Measurements from ENCODE around the gene TXNL4A. TPM values are rescaled to one million over a fixed set of nuclear protein-coding genes. Genes with fewer than 3 reads are reported as not detected.

TXNL4A gene
- total RNA-seq, 3 donors from 2014 or later, result 64.1 to 83.4 (median 76.7) TPM

DNA sequence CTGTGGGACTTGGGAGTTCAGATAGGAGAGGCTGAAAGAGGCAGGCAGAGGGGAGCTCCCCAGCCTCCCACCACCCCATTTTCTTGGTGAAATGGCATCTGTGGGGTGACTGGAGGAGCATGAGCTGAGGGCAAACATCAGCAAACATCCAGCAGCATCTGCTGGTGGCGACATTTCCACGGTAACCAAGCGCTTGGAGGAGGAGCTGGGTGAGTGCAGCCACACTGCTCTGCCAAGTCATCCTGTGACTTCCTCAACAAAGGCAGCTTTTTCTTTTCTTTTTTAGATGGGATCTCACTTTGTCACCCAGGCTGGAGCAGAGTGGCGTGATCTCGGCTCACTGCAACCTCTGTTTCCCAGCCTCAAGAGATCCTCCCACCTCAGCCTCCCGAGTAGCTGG lies 5.6 kb downstream of the TXNL4A start:
- DNase-seq (no peak), ATAC-seq (peak; percentile 38)
- no peak overlapping the region for H3K4me3 ChIP-seq
- H3K36me3 ChIP-seq (ENCODE audit: low read depth), result no peaks in the 10 kb centered on the region
- H3K4me1 ChIP-seq (ENCODE audit: low read depth), result peaks cover 13% of the 10 kb centered on the region
- intact Hi-C loops (cut with DNase I, micrococcal nuclease), result no loop called here
- TF ChIP-seq, protein P1, sequence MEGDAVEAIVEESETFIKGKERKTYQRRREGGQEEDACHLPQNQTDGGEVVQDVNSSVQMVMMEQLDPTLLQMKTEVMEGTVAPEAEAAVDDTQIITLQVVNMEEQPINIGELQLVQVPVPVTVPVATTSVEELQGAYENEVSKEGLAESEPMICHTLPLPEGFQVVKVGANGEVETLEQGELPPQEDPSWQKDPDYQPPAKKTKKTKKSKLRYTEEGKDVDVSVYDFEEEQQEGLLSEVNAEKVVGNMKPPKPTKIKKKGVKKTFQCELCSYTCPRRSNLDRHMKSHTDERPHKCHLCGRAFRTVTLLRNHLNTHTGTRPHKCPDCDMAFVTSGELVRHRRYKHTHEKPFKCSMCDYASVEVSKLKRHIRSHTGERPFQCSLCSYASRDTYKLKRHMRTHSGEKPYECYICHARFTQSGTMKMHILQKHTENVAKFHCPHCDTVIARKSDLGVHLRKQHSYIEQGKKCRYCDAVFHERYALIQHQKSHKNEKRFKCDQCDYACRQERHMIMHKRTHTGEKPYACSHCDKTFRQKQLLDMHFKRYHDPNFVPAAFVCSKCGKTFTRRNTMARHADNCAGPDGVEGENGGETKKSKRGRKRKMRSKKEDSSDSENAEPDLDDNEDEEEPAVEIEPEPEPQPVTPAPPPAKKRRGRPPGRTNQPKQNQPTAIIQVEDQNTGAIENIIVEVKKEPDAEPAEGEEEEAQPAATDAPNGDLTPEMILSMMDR (IDR thresholded peaks at IDR 0.05), result no peak
- no peaks in the 10 kb centered on the region for H3K9me3 ChIP-seq

DNA sequence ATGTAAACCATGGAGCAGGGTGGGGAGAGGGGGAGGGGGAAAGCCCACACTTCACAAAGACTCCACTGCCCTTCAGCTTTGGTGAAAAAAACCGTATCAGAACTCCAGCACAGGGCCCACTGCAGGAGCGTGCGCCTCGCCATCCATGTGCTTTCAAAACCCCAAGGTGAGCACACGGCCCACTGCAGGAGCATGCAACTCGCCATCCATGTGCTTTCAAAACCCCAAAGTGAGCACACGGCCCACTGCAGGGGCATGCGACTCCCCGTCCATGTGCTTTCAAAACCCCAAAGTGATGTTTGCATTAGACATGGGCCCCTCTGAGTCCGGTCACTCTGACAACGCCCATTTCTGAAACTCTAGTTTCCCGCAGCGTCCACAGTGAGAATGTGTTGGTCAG lies 7.8 kb downstream of the TXNL4A start:
- ATAC-seq, result no peak
- TF ChIP-seq, protein P1 (IDR thresholded peaks at IDR 0.05), result no peak
- no peak for DNase-seq

GRCh38 chr18:79979843-79980242 lies 8.5 kb downstream of the TXNL4A start:
- Histone ChIP-seq H3K4me3 (no peak overlapping the region), H3K9me3 (no peaks in the 10 kb centered on the region), H3K36me3 (ENCODE audit: low read depth) (no peaks in the 10 kb centered on the region), H3K4me1 (ENCODE audit: low read depth) (no peaks in the 10 kb centered on the region)
- intact Hi-C loops (cut with DNase I, micrococcal nuclease), result no loop called here
- no peak for ATAC-seq
- TF ChIP-seq, protein P1 (IDR thresholded peaks at IDR 0.05), result no peak
- no peak for DNase-seq

More for the DNA sequence above, 7.8 kb downstream of the TXNL4A start:
- Histone ChIP-seq H3K36me3 (ENCODE audit: low read depth) (no peaks in the 10 kb centered on the region), H3K4me3 (no peak overlapping the region), H3K4me1 (ENCODE audit: low read depth) (no peaks in the 10 kb centered on the region), H3K9me3 (no peaks in the 10 kb centered on the region)
- intact Hi-C loops (cut with DNase I, micrococcal nuclease), result no loop called here

- intact Hi-C loops (cut with DNase I, micrococcal nuclease), result no loop called here
- ATAC-seq, result peak; percentile 54
- Histone ChIP-seq H3K9me3 (no peaks in the 10 kb centered on the region), H3K36me3 (ENCODE audit: low read depth) (peaks cover 4% of the 10 kb centered on the region), H3K4me3 (no peak overlapping the region), H3K4me1 (ENCODE audit: low read depth) (peaks cover 6% of the 10 kb centered on the region)
- DNase-seq, result peak in 1 of 3 donors; percentile 67
- TF ChIP-seq, protein P1 (IDR thresholded peaks at IDR 0.05), result no peak
Observed at GRCh38 chr18:79975985-79976680, 12.2 kb downstream of the TXNL4A start.

- ATAC-seq (no peak), DNase-seq (no peak)
- no peak overlapping the region for H3K4me3 ChIP-seq
- H3K4me1 ChIP-seq (ENCODE audit: low read depth), result peaks cover 6% of the 10 kb centered on the region
- H3K36me3 ChIP-seq (ENCODE audit: low read depth), result peaks cover 4% of the 10 kb centered on the region
- no peaks in the 10 kb centered on the region for H3K9me3 ChIP-seq
- TF ChIP-seq, protein P1 (IDR thresholded peaks at IDR 0.05), result no peak
- intact Hi-C loops (cut with DNase I, micrococcal nuclease), result no loop called here
Observed at GRCh38 chr18:79975043-79975442, 13.3 kb downstream of the TXNL4A start.
